ENCODE results near the gene PIEZO1.

The PIEZO1 gene

GRCh38 chr16:88697831-88698615, 87.0 kb downstream of the PIEZO1 start:
- no peak overlapping the region for H3K4me3 ChIP-seq (ENCODE audit: low read depth, low read length)
- DNase-seq (ENCODE audit: low read depth) = no peak

- H3K4me3 ChIP-seq (ENCODE audit: low read depth, low read length) = no peak overlapping the region
- no peak for DNase-seq (ENCODE audit: low read depth)
Measured at GRCh38 chr16:88697116-88697830, 87.7 kb downstream of the PIEZO1 start.

- DNase-seq (ENCODE audit: low read depth) = no peak
- no peak overlapping the region for H3K4me3 ChIP-seq (ENCODE audit: low read depth, low read length)
Measured at GRCh38 chr16:88696441-88696840, 88.6 kb downstream of the PIEZO1 start.

GRCh38 chr16:88695753-88696152, 89.3 kb downstream of the PIEZO1 start:
- no peak for DNase-seq (ENCODE audit: low read depth)
- H3K4me3 ChIP-seq (ENCODE audit: low read depth, low read length) = no peak overlapping the region

GRCh38 chr16:88695218-88695617, 89.8 kb downstream of the PIEZO1 start:
- H3K4me3 ChIP-seq (ENCODE audit: low read depth, low read length) = no peak overlapping the region
- no peak for DNase-seq (ENCODE audit: low read depth)

GRCh38 chr16:88694221-88695087, 90.6 kb downstream of the PIEZO1 start:
- no peak for DNase-seq (ENCODE audit: low read depth)
- no peak overlapping the region for H3K4me3 ChIP-seq (ENCODE audit: low read depth, low read length)

GRCh38 chr16:88693420-88694177, 91.4 kb downstream of the PIEZO1 start:
- DNase-seq (ENCODE audit: low read depth) = no peak
- no peak overlapping the region for H3K4me3 ChIP-seq (ENCODE audit: low read depth, low read length)

GRCh38 chr16:88692861-88693260, 92.2 kb downstream of the PIEZO1 start:
- no peak for DNase-seq (ENCODE audit: low read depth)
- H3K4me3 ChIP-seq (ENCODE audit: low read depth, low read length) = no peak overlapping the region

GRCh38 chr16:88691924-88692560, 93.0 kb downstream of the PIEZO1 start:
- no peak overlapping the region for H3K4me3 ChIP-seq (ENCODE audit: low read depth, low read length)
- no peak for DNase-seq (ENCODE audit: low read depth)

- no peak overlapping the region for H3K4me3 ChIP-seq (ENCODE audit: low read depth, low read length)
- DNase-seq (ENCODE audit: low read depth) = no peak
Measured at GRCh38 chr16:88691129-88691813, 93.7 kb downstream of the PIEZO1 start.

GRCh38 chr16:88690341-88691128, 94.5 kb downstream of the PIEZO1 start:
- DNase-seq (ENCODE audit: low read depth) = no peak
- H3K4me3 ChIP-seq (ENCODE audit: low read depth, low read length) = no peak overlapping the region

GRCh38 chr16:88688013-88688778, 96.8 kb downstream of the PIEZO1 start:
- H3K4me3 ChIP-seq (ENCODE audit: low read depth, low read length) = no peak overlapping the region
- no peak for DNase-seq (ENCODE audit: low read depth)

- DNase-seq (ENCODE audit: low read depth) = no peak
Measured at GRCh38 chr16:88687676-88688012, 97.4 kb downstream of the PIEZO1 start.

GRCh38 chr16:88687254-88687576, 97.8 kb downstream of the PIEZO1 start:
- H3K4me3 ChIP-seq (ENCODE audit: low read depth, low read length) = no peak overlapping the region

More at GRCh38 chr16:88687676-88688012, 97.4 kb downstream of the PIEZO1 start:
- H3K4me3 ChIP-seq (ENCODE audit: low read depth, low read length) = no peak overlapping the region

GRCh38 chr16:88686439-88687253, 98.4 kb downstream of the PIEZO1 start, which contains the start of gene SNAI3:
TSS of gene SNAI3 (minus strand) at chr16:88686507. CDS start at chr16:88686406, 101 bp downstream.
- H3K4me3 ChIP-seq (ENCODE audit: low read depth, low read length) = peak within 1 kb of the TSS; percentile 55
- DNase-seq (ENCODE audit: low read depth) = no peak

More at GRCh38 chr16:88687254-88687576, 97.8 kb downstream of the PIEZO1 start:
- DNase-seq (ENCODE audit: low read depth) = no peak

- no peak for DNase-seq (ENCODE audit: low read depth)
- peak overlapping the region; percentile 55 for H3K4me3 ChIP-seq (ENCODE audit: low read depth, low read length)
Measured at GRCh38 chr16:88686062-88686438, 99.0 kb downstream of the PIEZO1 start.
